Neuron (in vitro differentiated cells): ENCODE results near the gene ZNF878.

Experiments
- H2AFZ ChIP-seq: one replicate; pipeline ENCODE4 v1.6.1; 2013; ENCODE audit warnings: low read depth, mild to moderate bottlenecking, inconsistent platforms, low read length, moderate library complexity
- H3K27me3 ChIP-seq: one replicate; pipeline ENCODE4 v1.6.1; 2013; ENCODE audit warnings: low read length; ENCODE audit not compliant: insufficient read depth
- H3K36me3 ChIP-seq: one replicate; pipeline ENCODE4 v1.6.1; 2013; ENCODE audit warnings: low read length; ENCODE audit not compliant: insufficient read depth
- H3K4me1 ChIP-seq: one replicate; pipeline ENCODE4 v1.6.1; 2013; ENCODE audit warnings: low read length; ENCODE audit not compliant: insufficient read depth
- H3K4me3 ChIP-seq: 2 replicates; pipeline ENCODE4 v1.5.1; 2013; ENCODE audit warnings: mild to moderate bottlenecking, low read length, moderate library complexity
- H3K9me3 ChIP-seq: one replicate; pipeline ENCODE4 v1.6.1; 2013; ENCODE audit warnings: low read length

Gene ZNF878

DNA sequence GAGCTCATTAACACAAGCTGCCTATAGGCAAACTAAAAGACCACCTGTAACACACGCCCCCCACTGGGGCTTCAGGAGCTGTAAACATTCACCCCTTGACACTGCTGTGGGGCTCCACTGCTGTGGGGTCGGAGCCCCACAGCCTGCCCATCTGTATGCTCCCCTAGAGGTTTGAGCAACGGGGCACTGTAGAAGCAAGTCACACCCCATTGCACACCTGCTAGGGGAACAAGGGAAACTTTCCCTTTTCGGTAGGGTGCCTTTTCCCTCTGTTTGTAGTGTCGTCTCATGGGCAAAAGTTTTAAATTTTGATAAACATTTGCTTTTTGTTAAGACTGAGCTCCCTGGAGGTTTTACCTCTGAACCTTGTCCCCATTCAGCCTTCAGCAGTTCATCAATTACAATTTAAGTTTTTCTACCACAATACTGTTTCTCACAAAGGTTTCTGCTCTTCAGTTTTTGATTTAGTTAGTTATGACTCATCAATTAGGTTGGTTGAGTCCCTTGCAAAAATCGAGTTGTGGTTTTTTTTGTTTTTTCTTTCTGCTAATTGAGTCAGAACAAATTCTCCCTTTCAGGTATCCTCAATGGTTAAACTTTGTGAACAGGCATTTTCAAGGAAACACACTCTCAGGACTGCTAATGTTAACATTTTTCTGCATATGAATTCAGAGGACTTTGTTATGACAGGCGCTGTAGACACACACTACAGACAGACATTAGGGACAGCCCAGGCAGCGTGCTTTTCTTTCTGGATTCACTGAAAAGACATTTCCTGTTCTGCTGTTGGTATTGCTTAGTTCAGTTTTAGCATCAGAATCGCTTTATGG is 52.4 kb downstream of the ZNF878 start:
- Histone ChIP-seq H3K27me3 (no peaks in the 10 kb centered on the region), H3K9me3 (peaks cover 37% of the 10 kb centered on the region), H3K36me3 (peaks cover 35% of the 10 kb centered on the region), H3K4me1 (no peaks in the 10 kb centered on the region), H2AFZ (no peak overlapping the region), H3K4me3 (no peak overlapping the region)

DNA sequence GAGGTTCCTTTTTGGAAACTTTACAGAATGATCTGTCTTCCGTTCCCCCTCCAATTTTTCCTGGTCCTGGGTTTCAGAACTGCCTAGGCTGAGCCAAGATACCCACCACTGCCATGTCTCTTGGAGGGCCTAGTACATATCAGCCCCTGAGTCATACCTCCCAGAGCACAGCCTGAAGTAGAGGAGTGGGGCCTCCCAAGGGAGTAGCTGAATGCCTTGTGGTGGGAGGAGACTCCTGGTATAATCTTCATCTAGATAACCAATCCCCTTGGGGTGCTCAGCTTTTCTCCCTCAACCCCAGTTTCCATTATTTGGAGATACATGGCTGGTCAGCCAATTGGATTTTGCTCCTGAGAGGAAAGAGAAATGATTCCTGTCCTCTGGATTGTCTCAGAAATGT is 57.6 kb downstream of the ZNF878 start:
- peaks cover 34% of the 10 kb centered on the region for H3K9me3 ChIP-seq
- no peaks in the 10 kb centered on the region for H3K27me3 ChIP-seq
- H3K36me3 ChIP-seq, result peaks cover 16% of the 10 kb centered on the region
- no peak overlapping the region for H3K4me3 ChIP-seq
- no peak overlapping the region for H2AFZ ChIP-seq
- no peaks in the 10 kb centered on the region for H3K4me1 ChIP-seq
